Keratinocyte (primary cell): ENCODE data around the gene ATE1.

Experiments
- EZH2 ChIP-seq: IDR thresholded peaks from one replicate; pipeline ENCODE4 v1.6.1; 2012; ENCODE audit warnings: inconsistent platforms, mild to moderate bottlenecking, low read length, moderate library complexity
- TF ChIP-seq, protein P1 (sequence below), 3 experiments: IDR thresholded peaks in 1 of 3; conservative IDR thresholded peaks in 1 of 3; optimal IDR thresholded peaks in 1 of 3; 2 replicates in 2 of 3; 3 replicates in 1 of 3; pipeline versions ENCODE3 to v1.5.1; 2011; ENCODE audit warnings: low read length in 3 of 3, mild to moderate bottlenecking in 3 of 3, moderate library complexity in 2 of 3, control low read depth in 1 of 3, inconsistent platforms in 1 of 3; ENCODE audit not compliant: insufficient read depth in 2 of 3; ENCODE audit errors: extremely low read depth in 1 of 3

DNA sequence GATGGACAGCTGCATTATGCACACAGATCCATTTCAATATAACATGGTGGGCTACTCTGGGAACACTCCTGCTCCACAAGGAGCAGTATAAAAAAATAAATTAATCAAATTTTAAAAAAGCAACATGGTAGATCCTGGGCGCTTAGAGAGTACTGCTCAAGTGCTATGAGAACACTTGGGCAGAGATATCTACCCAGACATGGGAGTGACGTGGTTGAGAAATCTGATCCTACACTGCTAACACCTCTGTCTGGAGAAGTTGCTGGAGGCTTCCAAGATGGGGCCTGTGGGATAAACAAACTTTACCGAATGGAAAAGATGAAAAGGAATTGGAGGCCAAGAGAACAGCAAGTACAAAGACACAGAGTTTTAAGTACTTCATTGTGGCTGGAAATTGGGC, 38.2 kb upstream of the ATE1 start:
- no peak for TF ChIP-seq EZH2
- TF ChIP-seq, protein P1, sequence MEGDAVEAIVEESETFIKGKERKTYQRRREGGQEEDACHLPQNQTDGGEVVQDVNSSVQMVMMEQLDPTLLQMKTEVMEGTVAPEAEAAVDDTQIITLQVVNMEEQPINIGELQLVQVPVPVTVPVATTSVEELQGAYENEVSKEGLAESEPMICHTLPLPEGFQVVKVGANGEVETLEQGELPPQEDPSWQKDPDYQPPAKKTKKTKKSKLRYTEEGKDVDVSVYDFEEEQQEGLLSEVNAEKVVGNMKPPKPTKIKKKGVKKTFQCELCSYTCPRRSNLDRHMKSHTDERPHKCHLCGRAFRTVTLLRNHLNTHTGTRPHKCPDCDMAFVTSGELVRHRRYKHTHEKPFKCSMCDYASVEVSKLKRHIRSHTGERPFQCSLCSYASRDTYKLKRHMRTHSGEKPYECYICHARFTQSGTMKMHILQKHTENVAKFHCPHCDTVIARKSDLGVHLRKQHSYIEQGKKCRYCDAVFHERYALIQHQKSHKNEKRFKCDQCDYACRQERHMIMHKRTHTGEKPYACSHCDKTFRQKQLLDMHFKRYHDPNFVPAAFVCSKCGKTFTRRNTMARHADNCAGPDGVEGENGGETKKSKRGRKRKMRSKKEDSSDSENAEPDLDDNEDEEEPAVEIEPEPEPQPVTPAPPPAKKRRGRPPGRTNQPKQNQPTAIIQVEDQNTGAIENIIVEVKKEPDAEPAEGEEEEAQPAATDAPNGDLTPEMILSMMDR (optimal IDR thresholded peaks at IDR 0.05 in 1 of 3, IDR thresholded peaks at IDR 0.05 in 1 of 3, conservative IDR thresholded peaks at IDR 0.05 in 1 of 3; ENCODE audit: extremely low read depth in 1 of 3, insufficient read depth in 2 of 3, low read length in 3 of 3) = no peak
